ENCODE results near the gene ZNF682.
A peak's percentile ranks its signal among the peaks of the same experiment; 100 is the strongest.
"Not testable (repeated sequence)": the region's sequence is repeated elsewhere in the genome, so short reads cannot be mapped to it uniquely, and the experiment has no call there.

The ZNF682 gene

DNA sequence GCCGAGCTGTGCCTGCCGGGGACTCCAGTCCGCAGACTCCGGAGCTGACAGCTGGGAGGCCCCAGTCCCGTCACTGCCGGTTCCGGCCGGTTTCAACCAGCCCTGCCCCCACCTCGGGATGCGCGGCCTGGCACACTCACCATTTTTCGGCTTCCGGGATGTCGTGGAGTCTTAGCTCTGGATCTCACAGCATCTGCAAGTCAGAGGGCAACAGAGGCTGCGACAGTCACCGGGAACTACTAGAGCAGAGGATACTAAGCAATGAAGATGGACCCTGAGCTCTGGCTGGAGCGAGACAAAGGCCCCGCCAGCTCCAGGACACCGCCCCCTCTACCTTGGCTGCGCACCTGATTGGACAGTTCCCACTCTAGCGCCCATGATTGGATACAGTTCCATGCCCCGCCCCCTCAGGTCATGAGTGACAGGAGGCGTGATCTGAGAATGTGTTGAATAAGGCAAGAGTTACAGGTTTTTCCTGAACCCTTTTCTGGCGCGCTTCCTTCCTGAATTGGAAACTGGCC, at the start of gene ZNF682:
ZNF682 (minus strand) TSS at position 303 of the 521 bp plus-strand sequence; CDS start at position 143, 160 bp downstream.
- DNase-seq = peak; percentile 96

DNA sequence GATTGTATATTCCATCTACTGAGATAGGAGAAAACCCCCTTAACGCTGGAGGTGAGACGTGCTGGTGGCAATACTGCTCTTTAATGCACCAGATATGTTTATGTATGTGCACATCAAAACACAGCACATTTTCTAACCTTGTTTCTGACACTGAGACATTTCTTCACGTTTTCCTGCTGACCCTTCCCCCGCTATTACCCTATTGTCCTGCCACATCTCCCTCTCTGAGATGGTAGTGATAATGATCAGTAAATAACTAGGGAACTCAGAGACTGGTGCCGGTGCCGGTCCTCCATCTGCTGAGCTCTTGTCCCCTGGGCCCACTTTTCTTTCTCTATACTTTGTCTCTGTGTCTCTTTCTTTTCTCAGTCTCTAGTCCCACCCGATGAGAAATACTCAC, 43.6 kb upstream of the ZNF682 start:
- not testable (repeated sequence) for DNase-seq

DNA sequence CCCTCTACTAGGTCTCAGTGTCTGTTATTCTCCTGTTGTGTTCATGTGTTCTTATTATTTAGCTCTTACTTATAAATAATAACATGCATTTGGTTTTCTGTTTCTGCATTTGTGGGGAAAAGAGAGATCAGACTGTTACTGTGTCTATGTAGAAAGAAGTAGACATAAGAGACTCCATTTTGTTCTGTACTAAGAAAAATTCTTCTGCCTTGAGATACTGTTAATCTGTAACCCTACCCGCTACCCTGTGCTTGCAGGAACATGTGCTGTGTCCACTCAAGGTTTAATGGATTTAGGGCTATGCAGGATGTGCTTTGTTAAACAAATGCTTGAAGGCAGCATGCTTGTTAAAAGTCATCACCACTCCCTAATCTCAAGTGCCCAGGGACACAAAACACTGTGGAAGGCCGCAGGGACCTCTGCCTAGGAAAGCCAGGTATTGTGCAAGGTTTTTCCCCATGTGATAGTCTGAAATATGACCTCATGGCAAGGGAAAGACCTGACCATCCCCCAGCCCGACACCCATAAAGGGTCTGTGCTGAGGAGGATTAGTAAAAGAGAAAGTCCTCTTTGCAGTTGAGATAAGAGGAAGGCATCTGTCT, 43.0 kb upstream of the ZNF682 start:
- DNase-seq = not testable (repeated sequence)

DNA sequence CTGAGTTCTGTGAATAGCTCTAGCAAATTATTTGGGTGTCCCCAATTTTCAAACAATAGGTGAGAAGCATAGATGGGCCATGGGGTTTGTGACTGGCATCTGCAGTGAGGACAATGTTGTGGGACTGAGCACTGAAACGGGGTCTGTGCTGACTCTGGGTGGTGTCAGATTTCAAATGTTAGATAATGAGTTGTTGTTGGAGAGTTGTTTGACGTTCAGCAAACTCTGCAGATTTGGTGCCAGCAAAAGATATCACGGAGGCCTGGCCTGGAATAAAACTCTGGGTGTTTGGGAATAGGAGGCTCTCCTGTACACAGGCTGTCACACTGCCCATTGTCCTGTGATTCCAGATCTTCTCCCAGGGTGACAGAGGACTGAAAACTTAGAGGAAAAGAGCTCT, 41.4 kb upstream of the ZNF682 start:
- no peak for DNase-seq

DNA sequence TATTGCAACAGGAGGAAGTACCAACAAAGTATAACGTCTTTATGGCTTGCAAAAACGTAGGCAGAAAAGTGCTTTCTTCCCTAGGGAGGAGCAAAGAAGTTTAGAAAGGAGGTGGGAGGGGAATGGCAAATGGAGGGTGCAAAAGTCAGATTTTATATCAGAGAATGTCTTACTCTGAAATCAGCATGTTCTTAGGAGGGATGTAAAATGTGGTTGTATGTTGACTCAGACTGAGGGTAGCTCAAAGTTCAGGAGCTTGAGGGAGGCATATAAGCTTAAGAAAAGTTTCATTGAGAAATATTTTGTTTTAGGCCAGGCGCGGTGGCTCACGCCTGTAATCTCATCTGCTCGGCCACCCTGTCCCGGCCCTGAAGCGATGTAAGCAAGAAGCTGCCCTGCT, 40.2 kb upstream of the ZNF682 start:
- no peak for DNase-seq

DNA sequence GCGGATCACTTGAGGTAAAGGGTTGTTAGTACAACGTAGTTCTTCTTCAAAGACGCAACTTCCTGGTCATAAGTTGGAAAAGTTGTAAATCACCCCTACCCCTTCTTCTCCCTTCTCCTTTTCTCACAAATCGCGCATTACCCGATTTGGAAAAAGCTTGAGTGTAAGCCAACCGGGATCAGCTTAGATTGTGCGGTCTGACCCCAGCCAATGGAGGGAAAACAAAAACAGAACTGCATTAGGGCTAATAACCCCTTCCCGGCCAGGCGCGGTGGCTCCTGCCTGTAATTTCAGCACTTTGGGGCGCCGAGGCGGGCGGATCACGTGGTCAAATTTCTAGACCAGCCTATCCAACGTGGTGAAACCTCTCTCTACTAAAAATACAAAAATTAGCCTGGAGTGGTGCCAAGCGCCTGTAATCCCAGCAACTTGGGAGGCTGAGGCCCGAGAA, 39.3 kb upstream of the ZNF682 start:
- peak; percentile 8 for DNase-seq

DNA sequence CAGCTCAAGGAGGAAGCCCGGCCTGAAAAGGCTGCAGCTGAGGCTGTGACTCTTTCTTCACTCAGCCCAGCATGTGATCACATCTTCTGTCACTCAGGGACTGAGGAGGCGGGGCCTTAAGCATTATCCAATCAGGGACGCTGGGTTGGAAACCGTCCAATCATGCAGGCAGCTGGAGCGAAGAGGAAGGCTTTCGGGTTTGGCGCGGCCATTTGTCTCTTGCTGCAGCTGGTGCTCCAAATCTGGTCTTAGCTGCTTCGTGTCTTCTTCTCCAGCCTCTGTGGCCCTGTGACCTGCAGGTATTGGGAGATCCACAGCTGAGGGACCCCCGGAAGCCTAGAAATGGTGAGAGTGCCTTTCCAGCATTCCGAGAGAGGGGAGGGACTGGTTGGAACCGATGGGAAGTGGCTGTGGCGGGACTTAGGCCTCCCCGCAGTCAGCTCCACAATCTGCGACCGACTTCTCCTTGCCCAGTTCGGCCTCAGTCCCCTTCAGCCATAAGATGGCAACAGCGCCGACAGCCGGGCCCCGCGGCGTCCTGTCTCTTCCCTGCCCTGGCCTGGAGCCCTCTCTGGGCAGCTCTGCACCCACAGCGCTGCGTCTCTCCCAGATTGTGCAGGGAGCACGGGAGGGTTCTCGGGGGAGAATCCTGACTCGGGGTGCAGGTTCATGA, 38.6 kb upstream of the ZNF682 start, which contains the start of gene ZNF90:
ZNF90 (plus strand) TSS at position 210 of the 673 bp plus-strand sequence; CDS start at position 343, 133 bp downstream.
- peak; percentile 90 for DNase-seq

DNA sequence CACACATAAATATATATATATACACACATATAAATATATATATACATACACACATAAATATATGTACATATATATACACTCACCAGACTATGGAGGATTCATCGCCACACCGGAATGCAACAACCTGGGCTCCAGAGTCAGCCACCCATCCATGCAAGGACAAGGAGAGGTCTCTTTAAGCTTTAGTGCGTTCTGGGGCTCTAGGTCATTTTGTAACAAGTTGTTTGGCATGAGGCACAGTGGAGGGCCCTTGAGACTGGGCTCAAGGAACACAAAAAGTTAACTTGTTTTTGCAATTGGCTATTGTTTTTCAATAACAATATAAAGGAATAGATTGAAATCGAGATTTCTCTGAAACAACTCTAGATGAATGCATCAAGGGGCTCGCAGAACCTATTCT, 33.6 kb upstream of the ZNF682 start:
- DNase-seq = no peak

DNA sequence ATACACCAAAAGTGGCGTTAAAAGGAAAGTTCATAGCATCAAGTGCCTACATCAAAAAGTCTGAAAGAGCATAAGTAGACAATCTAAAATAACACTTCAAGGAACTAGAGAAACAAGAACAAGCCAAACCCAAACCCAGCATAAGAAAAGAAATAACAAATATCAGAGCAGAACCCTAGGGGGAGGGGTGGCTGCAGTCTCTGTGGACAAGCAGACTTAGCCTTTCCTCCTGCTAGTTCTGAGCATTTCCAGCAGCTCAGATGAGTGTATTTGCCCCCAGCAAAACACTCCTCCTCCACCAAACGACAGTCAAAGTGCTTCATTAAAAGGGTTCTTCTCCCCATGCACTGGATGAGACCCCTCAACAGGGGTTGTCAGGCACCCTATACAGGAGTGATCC, 31.4 kb upstream of the ZNF682 start:
- no peak for DNase-seq

DNA sequence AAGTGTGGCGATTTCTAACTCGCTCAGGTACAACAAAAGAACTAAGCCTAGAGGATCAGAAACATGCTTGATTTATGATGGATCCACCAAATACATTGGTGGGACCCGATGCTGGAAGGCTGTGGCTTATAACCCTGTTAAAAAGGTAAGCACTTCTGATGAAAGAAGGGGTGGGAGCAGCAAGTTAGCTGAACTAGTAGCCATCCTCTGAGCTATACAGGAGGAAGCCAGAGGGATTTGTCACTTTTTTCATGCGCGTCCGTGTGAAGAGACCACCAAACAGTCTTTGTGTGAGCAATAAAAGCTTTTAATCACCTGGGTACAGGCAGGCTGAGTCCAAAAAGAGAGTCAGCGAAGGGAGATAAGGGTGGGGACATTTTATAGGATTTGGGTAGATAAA, 29.3 kb upstream of the ZNF682 start:
- DNase-seq = not testable (repeated sequence)

DNA sequence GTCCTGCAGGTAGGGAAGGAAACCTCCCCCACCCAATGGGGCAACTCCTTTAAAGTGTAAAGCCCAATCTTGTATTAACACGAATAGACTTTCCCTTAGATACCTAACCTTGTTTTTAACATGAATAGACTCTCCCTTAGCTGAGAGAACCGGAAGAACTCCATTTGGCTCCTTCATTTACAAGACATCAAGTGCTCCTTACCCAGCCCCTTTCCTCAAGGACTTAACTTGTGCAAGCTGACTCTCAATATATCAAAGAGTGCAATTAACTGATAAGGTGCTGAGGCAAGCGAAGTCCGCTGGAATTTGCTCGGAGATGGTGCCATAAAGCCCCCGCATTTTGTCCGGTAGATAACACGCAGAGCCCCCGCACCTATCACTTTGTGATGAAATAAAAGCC, 28.6 kb upstream of the ZNF682 start:
- no peak for DNase-seq

DNA sequence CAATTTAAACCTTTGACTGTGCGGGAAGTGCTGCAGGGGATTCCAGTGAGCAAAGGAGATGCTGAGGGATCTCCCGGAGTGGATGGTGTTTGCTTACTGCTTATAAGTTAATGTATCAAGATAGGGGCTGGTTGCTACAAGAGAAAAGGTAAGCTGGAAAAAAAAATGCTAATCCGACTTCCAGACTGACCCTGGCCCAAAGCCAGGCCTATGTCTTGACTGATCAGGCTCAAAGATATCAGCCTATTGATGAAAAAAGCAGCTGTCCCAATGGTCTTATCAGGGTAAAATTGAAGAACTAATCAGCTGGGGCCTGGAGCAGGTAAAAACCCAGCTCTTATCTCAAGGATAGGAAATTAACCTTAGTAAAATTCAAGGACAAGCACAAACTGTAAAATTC, 27.6 kb upstream of the ZNF682 start:
- DNase-seq = no peak

DNA sequence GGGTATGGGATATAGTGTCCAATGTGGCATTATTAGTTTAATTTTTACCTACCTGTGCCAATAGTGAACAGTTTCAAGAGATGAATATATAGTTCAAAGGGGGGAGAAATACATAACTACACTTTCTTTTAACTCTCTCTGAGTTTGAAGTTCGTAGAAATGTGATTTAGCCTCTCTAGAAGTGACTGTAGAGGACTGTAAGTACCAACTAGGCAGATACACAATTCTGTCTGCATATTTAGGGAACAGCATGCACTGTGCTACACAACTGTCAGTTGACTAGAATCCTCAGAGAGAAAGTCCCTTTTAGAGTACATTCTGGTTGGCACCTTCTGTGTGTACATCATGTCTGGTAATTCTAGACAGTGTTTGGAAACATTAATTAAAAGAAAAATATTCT, 21.0 kb upstream of the ZNF682 start:
- no peak for DNase-seq

DNA sequence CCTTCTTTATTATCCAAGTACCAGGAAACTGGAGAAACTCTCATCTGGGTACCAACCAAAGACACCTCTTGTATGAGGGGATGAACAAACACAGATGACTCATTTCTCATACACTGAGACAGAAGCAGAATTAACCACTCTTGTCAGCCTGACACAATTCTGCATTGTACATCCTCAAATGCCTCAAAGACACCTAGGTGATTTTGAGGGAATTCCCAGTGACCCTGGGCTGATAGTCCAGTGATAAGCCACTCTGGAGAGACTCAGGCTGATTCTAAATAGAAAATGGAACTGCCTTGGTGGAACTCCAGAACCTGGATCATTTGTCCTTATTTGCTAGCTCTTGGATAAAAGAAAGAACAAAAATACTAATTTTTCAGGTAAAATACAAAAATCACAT, 19.4 kb upstream of the ZNF682 start:
- not testable (repeated sequence) for DNase-seq

DNA sequence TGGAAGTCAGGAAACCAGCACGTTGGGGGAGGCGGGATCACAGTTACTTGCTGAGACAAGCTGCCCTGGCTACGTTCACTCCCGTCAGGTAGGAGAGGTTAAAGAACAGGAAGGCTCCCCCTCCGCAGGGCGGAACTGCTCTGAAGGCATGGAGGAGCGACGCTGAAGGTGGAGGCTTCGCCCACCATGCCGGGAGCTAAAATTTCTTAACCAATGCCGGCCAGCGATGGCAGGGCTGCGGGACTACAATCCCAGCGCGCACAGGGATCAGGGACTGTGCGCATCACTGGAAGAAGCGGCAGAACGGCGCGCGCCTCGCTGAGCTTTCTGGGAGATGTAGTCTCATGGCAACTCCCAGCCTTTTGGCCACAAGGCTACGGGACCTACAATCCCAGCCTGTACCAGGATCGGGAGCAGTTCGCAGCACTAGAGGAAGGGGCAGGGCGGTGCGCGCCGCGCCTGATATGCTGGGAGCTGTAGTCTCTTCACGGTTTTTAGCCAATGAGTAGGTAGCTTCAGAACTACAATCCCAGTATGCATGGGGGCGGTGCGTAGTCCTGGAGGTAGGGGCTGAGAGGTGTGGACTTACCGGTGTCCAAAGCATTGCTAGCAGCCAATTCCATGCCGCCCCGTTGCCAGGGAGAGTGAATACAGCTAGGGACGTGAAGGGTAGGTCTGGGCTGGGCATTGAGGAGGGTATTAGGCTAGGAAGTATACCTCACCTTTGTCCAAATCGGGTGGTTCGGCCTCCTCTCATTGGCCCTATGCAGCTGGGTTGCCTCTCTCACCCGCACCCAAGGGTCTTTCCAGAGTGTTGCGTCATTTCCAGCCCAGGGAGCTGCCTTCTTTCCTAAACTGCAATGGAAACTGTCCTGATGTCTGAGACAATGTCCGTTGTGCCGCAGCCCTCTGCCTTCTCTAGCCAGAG, 12.8 kb upstream of the ZNF682 start:
- peak; percentile 70 for DNase-seq

DNA sequence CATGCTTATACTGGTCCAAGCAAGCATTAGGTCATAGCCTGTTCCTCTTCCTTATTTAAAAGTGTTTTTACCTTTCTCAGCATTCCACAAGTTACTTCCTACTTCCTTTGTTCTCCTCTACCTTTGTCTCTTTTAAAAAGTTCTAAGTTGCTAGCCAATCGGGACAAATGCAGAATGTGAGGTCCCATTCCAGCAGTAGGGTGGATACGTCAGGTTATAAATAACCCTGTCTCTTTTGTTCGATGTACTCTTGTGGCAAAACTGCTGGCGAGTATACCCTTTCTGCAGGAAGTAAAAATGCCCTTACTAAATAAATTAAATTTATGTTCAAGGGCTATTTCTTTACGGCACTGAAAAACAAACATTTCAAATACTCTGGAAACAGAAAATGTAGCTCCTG, 6.4 kb upstream of the ZNF682 start:
- DNase-seq = not testable (repeated sequence)

DNA sequence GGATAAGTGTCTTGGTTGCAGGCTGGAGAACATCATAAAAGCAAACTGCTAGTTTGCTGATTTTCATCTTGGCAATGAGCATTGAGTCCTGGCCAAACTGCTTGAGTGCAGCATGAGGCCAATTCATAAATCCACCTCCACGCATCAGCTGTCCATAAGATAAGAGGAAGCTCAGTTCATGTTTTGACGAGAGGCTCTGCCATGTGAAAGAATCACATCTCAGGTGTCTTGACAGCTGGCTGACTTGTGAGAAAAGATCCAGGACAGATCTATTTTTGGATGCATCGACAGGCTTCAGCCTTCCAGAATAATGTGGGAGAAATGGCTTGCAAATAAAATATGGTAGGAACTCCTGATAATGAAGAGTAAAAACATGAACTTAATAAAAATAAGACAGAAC, 5.4 kb upstream of the ZNF682 start:
- DNase-seq = no peak

DNA sequence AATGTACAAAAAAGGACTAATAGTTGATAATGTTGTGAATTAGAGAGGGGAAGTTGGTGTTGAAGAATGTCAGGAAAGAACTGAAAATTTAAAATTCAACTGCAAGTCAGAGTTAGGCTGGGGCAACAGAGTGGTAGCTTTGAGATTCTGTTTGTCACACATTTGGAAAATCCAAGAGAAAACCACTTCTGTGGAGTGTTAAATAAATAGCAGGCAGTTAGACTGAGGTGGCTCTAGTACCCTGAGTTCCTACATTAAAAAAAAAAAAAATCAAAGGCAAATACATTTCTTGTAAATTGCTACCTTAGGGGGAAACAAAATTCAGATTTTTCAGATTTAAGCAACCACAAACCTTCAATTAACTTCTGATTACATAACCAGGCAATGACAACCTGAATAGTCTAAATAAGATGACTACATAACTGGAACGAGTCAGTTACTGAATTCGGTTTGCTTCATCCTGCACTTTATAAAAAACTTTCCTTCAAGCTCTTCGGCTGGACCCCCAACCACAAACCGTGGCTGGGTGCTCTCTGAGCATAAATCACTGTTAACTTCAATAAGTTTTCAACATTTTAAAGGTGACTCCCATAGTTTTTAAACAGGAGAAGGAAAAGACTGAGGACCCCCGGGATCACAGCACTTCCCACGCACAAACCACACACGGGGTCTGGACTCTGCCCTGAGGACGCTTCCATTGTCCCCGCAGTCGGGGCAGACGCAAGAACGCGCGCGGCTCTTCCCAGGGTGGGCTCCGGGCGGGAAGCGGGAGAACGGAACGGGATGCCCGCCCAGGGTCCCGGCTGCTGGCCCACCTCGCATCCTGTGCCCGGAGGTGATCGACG, 725 bp downstream of the ZNF682 start:
- DNase-seq = no peak

DNA sequence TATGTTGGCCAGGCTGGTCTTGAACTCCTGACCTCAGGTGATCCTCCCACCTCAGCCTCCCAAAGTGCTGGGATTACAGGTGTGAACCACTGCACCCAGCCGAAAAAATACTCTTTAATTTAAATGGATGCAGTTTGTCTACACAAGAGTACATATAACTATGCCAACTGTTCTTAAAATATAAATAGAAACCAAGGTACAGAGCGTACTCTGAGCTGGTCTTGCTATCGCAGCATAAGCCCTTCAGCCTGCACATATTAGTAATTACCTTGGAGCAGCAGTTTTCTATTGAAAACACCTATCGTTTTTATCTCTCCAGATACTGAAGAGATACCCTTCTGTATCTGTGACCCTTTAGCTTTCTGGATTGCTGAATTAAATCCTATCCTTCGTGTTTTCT, 3.4 kb downstream of the ZNF682 start:
- no peak for DNase-seq

DNA sequence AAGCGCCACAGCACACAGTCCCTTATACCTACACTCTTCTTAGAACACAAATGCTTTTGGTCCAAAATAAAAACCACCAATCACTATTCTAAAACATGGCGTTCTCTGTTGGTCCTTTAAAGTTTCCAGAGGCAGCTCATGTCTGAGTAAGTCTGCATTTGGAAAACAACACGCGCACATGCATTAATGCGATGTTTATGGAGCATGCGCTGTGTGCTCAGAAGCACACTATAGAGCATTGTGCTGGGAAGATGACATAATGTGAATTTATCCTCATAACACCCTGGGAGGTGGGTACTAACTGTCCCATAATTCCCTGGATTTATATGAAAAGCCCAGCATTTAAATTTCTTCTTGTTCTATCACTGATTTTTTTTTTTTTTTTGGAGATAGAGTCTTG, 10.7 kb downstream of the ZNF682 start:
- no peak for DNase-seq

DNA sequence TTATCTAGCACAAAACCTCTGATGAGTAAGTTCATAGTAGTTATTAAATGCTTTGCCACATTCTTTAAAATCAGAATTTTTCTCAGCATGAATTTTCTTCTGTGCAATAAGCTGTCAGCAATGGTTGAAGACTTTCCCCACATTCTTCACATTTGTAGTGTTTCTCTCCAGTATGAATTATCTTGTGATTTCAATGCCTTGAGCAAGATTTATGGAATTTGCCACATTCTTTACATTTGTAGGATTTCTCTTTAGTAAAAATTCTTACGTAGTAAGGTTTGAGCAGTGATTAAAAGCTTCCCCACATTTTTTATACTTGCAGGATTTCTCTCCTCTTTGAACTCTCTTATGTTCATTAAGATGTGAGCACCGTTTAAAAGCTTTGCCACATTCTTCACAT, 33.6 kb downstream of the ZNF682 start:
- DNase-seq = no peak

DNA sequence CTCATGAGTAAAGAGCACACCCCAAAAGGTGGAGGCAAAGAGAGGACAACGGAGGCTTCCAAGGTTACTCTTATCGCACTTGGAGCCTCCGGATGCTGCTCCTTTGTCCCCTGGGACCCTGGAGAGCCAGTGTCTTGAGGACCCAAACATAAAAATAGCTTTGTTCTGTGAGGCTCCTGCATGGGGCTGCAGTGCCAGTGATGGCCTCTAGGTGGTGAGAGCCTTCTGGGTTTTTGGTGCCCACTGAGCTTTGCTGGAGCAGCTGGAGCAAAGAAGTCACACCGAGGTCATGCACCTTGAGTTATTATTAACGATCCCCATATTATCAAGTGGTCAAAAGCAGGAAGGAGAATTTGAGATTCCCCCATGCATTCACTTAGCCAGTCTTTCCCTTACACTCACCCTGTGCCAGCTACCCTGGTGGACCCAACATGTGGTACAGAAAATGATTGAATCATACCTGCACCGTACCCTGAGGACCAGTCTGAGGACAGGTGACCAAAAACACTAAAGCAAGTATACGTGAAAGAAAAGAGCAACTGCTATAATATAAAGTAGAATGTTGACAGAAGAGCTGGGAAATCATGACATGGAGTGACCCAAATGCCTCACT, 41.5 kb downstream of the ZNF682 start:
- DNase-seq = peak; percentile 47

All from CD4-positive, alpha-beta T cell treated with Interleukin-12 subunit alpha and Interleukin-12 subunit beta, for 1 hour (primary cell).